GF-D8 (cell line): ENCODE data around the gene NSUN4.
"Not testable (repeated sequence)": the region's sequence is repeated elsewhere in the genome, so short reads cannot be mapped to it uniquely, and the experiment has no call there.

Experiments used
- DNase-seq: peaks from one replicate; lab custom pipeline; 2025; lab: John Stamatoyannopoulos, UW

NSUN4 gene

DNA sequence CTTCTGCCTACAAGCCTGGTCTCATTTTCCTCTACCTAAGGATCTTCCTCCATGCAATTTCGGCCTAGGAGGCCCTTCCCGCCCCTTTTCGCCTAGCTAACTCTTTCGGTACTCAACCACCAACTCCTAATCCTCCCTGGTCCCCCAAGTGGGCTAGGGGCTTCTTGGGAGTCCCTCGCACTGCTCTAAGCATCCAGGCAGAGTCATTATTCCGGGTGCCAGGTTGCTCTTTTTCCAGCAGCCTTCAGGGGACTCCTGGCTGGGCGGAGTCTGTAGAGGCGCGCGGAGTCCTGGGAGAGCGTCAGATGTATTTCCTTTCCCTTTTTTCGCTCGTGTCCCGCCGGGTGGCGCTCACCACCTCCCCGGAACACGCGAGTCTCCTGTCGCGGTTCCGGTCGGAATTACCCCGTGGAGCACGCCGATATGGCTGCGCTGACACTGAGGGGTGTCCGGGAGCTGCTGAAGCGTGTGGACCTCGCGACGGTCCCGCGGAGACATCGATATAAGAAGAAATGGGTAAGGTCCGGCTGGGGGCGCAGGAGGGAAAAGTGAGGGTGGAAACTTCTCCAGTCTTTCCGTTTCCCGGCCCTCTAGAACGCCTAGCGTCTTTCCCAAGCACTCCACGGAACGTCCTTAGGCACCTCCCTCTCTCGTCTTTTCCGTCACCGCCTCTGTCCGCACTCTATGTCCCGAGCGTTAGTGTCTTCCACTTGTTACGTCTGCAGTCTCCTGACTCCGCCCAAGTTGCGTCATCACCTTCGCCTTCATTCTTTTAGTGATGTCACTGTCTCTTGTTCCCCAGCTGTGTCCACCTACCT is at the start of gene NSUN4:
TSS of gene NSUN4 (plus strand) at position 404 of the 818 bp plus-strand sequence. CDS start at position 424, 20 bp downstream.
- DNase-seq, result peak; percentile 87

DNA sequence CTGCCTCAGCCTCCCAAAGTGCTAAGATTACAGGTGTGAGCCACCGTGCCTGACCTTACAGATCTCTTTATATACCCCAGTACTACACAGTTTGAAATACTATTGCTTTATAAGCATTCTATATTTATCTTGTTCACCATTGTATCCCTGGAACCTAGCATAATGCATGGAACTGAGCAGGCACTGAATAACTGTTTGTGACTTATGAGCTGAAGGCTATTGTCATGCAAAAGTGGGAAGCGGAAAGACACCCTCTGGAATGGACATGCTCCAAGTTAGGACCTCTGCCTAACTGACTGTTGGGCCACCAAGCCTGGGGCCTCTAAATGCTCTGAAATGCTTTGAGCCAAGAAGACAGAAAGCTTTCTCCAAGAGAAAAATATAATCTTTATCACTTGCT is 45.3 kb upstream of the NSUN4 start:
- DNase-seq, result no peak

DNA sequence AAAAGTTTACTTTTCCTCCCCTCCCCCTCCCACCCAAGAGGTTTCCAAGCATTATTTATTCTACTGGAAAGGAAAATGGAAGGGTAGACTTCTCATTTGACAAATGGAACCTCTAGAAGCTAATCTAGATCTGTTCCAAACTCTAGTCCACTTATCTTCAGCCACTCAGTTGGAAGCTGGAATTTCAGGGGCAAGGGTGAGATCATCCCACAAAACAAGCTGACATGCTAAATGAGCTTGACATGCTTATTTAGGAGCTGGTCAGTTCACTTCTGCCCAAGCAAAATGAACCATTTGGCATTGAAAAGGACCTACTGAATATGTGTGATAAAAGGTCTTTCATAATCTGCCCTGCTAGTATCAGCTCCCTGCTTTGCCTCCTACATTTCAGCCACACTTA is 42.2 kb upstream of the NSUN4 start:
- no peak for DNase-seq

DNA sequence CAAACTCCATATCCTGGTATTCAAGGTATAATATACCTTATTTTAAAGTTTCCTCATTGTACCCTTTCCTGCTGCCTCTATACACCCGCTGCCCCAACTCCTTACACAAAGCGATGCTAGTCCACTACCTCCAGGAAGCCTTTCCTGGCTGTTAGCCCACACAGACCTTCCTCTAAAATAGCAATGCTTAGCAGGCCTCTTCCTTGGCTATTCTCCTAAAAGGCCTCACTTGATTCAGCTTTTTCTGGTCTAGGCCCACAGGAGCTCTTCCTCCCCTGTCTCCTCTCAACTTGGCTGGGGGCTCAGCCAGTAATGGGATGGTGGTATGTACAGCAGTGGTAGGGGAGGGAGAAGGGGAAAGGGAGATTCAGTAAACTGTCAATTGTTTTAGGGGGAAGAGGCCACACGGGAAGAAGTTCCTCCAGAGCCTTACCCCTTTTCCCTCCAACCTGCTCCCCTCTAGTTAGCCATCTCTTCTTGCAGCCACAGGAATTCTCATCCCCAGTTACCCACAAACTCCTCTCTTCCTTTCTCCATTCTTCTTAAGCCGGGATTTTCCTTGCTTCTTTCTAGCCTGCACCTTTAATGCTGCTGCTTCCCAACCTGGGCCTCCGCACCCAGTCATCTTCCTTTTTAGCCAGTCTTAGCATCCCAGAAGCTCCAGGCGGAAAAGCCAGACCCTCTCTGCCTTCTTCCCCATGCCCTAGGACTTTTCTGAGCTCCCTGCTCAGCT is 39.8 kb upstream of the NSUN4 start:
- DNase-seq, result no peak

DNA sequence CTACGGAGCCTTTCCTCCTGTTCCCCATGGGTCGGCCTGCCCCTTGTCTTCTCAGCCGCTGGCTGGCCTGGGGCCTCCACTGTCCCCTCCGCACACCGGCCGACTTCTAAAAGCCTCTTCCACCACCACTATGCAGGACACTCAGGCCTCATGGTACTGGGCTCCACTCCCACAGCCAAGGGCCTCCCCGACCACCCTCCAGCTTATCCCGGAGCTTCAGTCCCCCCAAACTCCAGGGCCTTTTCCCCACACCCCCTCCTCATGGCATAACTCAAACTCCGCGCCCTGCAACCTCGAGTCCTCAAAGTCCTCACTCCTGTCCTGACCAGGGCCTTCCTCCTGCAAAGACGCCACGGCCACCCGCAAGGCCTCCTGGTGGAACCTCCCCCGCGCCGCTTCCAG is 39.2 kb upstream of the NSUN4 start:
- no peak for DNase-seq

DNA sequence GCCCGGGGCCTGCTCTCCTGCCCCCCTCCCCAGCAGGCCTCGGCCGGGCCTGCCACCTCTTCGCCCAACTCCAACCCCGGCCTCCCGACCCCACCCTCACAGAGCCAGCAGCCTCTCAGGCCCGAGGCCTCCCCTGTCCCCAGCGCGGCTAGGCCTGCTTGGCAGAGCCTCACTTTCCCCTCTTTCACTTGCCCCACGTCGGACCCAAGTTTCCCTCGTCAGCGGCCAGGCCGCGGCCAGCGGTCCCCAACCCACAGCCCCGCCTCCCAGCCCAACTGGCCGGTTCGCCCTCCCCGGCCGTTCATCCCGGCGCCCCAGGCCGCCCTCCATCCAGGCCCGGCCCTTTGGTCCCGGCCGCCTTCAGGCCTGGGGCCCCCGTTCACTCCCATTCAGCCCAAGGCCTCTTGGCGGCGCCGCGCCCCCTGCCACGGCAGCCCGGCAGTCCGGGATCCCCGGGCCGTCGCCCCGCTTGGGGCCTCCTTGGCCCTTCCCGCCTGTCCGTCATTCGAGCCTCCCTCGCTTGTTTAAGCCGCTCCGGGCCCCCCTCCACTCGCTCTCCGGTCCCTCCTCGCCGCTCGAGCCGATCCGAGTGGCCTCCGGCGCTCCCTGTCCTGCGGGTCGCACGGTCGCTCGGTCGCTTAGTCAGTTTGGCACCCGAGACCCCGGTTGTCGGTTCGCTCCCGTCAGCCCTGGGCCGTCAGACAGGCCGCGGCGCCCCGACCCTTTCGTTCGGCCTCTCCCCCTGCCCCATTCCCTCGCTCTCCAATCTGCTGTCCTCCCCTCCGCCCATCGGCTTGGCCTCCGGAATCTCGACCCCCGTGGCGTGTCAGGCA is 38.6 kb upstream of the NSUN4 start:
- DNase-seq, result peak; percentile 37

DNA sequence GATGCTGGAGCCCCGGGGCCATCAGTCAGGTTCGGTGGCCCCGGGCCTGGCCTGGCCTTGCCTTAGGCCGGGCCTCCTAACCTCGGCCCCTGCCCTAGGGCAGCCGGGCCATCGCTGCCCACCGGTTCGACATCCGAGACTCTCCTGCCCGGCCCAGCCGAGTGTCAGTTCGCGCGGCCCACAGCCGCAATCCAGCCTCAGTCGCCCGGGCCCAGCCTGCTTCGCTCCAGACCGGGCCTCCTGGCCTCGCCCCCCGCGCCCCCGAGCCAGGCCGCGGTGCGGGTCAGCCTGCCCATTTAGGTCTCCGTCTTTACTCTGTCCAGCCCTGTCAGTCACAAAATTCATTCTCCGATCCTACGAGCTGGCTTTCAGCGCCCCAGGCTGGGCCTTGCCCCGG is 38.0 kb upstream of the NSUN4 start:
- no peak for DNase-seq

DNA sequence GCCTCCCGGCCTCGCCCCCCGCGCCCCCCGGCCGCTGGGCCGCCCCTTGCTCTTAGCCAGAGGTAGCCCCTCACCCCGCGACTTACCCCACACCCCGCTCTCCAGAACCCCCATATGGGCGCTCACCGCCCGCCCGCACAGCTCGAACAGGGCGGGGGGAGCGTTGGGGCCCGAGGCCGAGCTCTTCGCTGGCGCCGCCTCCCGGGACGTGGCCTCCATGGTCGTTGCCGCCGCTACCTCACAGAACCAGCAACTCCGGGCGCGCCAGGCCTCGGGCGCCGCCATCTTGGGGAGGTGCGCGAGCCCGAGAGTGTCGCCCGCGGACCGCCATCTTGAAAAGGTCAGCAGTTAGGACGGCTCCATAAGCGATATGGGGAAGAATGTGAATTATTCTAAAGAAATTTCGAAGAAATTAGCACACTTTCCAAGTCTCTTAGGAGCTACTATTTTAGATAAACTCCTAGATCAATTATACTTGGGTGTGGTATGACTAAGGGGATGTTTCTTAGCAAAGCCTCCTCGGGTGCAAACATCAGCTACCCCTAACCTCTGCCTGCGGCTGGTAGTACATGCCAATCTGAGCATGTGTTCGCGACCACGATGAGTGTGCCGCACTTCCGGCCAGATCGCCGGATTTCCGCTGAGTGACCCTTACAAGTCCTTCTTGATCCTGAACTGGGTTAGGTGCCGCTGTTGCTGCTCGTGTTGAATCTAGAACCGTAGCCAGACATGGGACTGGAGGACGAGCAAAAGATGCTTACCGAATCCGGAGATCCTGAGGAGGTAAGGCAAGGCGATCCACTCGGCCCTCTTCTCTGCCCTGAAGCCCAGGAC is 37.4 kb upstream of the NSUN4 start, which contains the start of the genes LRRC41 and UQCRH:
TSS of gene LRRC41 (minus strand) at position 579 of the 834 bp plus-strand sequence. CDS start at position 285, 294 bp downstream.
TSS of gene UQCRH (plus strand) at position 661 of the 834 bp plus-strand sequence. CDS start at position 730, 69 bp downstream.
- DNase-seq, result peak; percentile 90

DNA sequence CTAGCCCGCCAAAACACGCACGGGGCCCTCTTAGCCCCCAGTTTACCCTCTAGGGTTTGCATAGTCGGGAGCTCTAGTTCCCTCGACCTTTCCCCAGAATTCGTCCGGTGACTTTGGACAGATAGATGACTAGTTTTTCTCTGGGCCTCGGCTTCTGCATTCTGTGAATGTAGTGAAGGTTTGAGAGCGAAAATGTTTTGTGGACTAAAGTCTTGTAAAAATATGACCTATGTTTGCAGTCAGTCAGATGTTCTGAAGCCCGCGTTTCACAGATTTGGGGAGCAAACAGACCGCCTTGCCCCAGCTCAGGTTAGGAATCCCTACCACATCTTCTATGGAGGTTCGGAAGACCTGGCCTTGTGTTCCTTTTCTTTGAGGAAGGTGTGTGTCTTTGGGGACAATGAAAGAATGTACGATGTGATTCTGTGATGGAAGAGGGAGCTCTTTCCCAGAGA is 36.7 kb upstream of the NSUN4 start:
- no peak for DNase-seq

DNA sequence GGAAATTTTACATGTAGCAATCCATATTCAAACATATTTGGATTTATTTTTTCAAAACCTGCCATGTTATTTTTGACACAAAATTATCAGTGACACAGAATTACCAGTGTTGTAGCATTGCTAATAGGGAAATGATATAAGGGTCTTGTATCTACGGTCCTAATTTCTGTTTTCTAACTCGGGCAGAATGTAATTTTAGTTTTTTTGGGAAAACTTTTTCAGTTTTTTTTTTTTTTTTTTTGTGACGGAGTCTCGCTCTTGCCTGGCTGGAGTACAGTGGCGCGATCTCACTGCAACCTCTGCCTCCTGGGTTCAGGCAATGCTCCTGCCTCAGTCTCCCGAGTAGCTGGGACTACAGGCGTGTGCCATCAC is 34.5 kb upstream of the NSUN4 start:
- DNase-seq, result no peak

DNA sequence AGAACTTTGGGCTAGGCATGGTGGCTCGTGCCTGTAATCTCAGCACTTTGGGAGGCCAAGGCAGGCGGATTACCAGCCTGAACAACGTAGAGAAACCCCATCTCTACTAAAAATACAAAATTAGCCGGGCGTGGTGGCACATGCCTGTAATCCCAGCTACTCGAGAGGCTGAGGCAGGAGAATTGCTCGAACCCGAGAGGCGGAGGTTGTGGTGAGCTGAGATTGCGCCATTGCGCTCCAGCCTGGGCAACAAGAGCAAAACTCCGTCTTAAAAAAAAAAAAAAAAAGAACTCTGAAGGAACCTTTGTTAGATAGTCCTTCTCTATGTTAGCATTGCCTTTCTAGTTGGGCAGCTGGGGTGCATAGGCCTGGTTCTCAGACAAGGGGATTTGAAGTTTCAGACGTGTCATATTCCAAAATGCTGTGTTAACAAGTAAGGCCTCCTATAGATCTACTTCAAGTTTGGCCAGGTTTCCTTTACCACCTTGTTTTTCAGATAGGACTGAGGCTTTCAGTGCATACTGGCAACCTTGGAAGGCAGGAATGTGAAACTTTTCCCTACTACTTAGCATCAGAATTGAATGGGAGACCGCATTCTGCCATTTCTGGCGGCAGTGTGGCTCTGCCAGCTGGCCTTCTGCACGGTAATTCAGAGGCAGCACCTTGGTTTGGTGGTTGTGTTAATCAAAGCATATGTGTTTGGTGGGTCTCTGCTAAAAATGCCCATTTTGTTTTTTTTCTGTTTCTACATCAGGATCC is 31.0 kb upstream of the NSUN4 start:
- no peak for DNase-seq

DNA sequence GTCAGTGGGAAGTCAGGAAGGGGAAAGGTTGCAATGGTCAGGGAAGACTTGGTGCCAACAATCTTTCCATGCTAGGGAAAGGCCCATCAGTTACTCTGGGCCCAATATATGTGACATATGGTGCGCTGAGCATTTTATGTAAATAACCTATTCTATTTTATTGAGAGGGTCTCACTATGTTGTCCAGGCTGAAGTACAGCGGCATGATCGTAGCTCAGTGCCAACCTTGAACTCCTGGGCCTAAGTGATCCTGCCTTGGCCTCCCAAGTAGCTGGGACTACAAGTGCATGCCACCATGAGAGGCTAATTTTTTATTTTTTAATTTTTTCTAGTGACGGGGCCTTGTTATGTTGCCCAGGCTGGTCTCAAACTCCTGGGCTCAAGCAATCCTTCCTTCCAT is 30.3 kb upstream of the NSUN4 start:
- DNase-seq, result no peak

DNA sequence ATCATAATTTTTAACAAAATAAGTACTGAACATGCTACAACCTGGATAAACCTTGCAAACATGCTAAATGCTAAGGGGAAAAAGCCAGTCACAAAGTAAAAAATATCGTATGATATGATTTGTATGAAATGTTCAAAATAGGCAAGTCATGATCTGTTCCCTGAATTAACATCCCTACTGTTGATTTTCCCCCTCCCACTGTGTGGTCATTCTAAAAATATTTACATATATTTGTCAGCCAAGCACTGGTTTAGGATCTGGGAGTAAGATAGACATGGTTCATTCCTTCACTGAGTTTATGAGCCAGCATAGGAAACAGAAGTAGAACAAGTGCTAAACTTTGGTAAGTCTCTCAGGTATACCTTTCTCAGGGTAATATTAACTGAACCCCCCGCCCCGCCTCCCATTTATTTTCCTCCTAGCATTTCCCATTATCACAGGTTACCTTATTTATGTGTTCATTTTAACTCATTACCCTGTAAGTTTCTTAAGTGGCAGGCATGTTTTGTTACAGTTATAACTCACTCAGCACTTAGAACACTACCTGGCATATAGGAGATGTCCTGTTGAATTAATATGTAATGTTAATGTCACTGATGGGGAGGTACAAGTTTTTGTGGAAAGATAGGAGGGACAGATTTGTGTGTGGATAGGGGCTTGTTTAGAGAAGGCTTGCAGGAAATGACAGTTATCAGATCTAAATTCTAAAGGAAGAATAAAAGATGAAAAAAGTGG is 24.8 kb upstream of the NSUN4 start:
- DNase-seq, result no peak

DNA sequence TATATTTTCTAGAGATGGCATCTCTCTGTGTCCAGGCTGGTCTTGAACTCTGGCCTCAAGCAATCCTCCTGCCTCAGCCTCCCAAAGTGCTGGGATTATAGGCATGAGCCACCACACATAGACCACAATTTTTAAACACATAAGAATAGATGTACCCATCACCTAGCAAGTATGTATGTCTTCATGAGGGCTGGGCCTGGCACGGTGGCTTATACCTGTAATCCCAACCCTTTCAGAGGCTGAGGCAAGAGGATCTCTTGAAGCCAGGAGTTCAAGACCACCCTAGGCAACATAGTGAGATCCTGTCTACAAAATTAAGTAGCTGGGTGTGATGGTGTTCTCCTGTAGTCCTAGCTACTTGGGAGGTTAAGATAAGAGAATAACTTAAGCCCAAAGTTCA is 23.3 kb upstream of the NSUN4 start:
- DNase-seq, result no peak

DNA sequence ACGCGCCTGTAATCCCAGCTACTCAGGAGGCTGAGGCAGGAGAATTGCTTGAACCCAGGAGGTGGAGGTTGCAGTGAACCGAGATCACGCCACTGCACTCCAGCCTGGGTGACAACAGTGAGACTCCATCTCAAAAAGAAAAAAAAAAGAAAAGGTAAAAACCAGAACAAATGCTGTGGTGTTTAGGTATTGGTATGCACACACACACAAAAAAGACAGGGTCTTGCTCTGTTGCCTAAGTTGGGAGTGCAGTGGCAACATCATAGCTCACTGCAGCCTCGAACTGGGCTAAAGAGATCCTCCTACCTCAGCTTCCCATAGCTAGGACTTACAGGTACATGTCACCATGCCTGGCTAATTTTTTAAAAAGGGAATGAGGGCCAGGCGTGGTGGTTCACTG is 21.3 kb upstream of the NSUN4 start:
- DNase-seq, result not testable (repeated sequence)

DNA sequence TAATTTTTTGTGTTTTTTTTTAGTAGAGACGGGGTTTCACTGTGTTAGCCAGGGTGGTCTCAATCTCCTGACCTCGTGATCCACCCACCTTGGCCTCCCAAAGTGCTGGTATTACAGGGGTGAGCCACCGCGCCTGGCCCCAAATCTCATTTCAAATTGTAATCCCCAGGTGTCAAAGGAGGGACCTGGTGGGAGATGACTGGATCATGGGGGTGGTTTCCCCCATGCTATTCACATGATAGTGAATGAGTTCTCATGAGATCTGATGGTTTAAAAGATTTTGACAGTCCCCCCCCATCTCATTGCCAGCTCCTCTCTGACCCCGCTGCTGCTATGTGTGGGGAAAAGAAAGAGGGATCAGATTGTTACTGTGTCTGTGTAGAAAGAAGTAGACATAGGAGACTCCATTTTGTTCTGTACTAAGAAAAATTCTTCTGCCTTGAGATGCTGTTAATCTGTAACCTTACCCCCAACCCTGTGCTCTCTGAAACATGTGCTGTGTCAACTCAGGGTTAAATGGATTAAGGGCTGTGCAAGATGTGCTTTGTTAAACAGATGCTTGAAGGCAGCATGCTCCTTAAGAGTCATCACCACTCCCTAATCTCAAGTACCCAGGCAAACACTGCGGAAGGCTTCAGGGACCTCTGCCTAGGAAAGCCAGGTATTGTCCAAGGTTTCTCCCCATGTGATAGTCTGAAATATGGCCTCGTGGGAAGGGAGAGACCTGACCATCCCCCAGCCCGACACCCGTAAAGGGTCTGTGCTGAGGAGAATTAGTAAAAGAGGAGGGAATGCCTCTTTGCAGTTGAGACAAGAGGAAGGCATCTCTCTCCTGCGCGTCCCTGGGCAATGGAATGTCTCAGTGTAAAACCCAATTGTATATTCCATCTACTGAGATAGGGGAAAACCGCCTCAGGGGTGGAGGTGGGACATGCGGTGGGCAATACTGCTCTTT is 20.4 kb upstream of the NSUN4 start:
- not testable (repeated sequence) for DNase-seq

DNA sequence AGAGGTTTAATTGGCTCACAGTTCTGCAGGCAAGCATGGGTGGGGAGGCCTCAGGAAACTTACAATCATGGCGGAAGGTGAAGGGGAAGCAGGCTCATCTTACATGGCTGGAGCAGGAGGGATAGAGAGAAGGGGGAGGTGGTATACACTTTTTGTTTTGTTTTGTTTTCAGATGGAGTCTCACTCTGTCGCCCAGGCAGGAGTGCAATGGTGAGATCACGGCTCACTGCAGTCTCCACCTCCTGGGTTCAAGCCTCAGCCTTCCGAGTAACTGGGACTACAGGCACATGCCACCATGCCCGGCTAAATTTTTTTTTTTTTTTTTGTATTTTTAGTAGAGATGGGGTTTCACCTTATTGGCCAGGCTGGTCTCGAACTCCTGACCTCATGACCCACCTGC is 18.4 kb upstream of the NSUN4 start:
- DNase-seq, result not testable (repeated sequence)

DNA sequence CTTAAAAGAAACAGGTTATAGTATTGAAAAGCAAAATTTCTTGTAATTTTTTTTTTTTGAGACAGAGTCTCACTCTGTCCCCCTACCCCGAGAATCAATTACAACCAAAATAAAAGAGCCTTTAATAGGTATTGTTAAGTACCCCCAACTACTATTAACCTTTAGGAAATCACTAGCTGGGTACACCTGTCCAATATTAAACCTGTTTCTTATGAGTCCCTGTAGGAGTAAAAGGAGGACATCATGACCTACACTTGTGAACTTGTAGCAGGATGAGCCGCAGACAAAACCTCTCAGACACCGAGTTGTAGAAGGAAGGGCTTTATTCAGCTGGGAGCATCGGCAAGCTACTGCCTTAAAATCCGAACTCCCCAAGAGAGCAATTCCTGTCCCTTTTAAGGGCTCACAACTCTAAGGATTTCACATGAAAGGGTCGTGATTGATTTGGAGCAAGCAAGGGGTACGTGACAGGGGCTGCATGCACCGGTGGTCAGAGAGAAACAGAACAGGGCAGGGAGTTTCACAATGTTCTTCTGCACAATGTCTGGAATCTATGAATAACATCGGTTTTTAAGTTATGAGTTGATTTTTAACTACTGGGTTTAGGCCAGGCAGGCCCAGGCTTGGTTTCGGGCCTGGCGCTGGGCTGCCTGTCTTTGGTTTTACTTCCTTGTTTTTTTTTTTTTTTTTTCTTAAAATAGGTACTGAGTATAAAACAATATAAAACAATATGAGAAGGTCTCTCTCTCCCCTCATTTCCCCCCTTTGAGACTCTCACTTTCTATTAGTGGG is 15.1 kb upstream of the NSUN4 start:
- DNase-seq, result not testable (repeated sequence)
